Upper lobe of right lung (tissue), 1 donor: ENCODE results near the gene CAMKMT. TPM values are rescaled to one million over a fixed set of nuclear protein-coding genes. Genes with fewer than 3 reads are reported as not detected.

Source experiments
- ATAC-seq: fragments of 200-7000 bp; cut with Tn5 transposase; one replicate; pipeline ENCODE4 v1.9.1; 2020; ENCODE audit warnings: mild to moderate bottlenecking, moderate library complexity
- DNase-seq: peaks from one replicate; pipeline ENCODE4 v3.0.0-alpha.2; 2020
- H3K27ac ChIP-seq: fragments of 200-600 bp; one replicate; pipeline ENCODE4 v1.8.0; 2022
- H3K27me3 ChIP-seq: fragments of 200-600 bp; one replicate; pipeline ENCODE4 v1.8.0; 2022; ENCODE audit warnings: mild to moderate bottlenecking
- H3K36me3 ChIP-seq: fragments of 200-600 bp; one replicate; pipeline ENCODE4 v1.8.0; 2022
- H3K4me1 ChIP-seq: fragments of 200-600 bp; one replicate; pipeline ENCODE4 v1.8.0; 2022
- H3K4me3 ChIP-seq: fragments of 200-600 bp; one replicate; pipeline ENCODE4 v1.8.0; 2022; ENCODE audit warnings: mild to moderate bottlenecking
- H3K9me3 ChIP-seq: fragments of 200-600 bp; one replicate; pipeline ENCODE4 v1.8.0; 2022
- intact Hi-C: fragments of 100-400 bp; cut with DNase I; formaldehyde crosslinking; loops from one replicate; pipeline ENCODE4 v1.11.0; 2022
- total RNA-seq: library from RNA; stranded (reverse); fragmentation: NEBNext Ultra II Directional; extraction: Animal tissue kit (Norgen Biotek cat#: 25700); gene quantifications from one replicate; pipeline ENCODE4 v1.2.1, GENCODE V29; 2021
- TF ChIP-seq, protein P1 (sequence below): fragments of 200-600 bp; IDR thresholded peaks from one replicate; pipeline ENCODE4 v1.8.0; 2022; ENCODE audit warnings: antibody characterized with exemption
- donor health status: DM: no; HTN: yes; CAD: no; lungs with severe emphysema.

CAMKMT gene
- total RNA-seq, 1 donor from 2014 or later = 10.5 TPM

DNA sequence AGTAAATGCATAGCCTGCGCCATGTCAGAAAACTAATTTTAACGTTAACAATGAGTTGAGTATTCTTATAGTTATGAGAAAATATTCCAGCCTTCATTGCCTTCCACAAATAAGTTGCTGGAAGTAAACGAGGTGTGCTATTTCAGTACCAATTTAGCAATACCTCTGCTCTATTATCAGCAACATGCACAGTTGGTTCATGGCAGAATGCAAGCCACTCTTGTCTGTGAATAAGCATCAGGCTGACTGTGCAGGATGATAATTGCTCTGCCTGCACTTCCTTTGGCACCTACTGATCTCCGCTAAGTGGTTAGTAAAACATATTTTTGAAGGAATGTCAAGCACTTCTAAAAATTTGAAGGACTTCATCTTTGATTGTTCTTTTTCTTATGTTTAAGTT, 317.8 kb downstream of the CAMKMT start:
- TF ChIP-seq, protein P1, sequence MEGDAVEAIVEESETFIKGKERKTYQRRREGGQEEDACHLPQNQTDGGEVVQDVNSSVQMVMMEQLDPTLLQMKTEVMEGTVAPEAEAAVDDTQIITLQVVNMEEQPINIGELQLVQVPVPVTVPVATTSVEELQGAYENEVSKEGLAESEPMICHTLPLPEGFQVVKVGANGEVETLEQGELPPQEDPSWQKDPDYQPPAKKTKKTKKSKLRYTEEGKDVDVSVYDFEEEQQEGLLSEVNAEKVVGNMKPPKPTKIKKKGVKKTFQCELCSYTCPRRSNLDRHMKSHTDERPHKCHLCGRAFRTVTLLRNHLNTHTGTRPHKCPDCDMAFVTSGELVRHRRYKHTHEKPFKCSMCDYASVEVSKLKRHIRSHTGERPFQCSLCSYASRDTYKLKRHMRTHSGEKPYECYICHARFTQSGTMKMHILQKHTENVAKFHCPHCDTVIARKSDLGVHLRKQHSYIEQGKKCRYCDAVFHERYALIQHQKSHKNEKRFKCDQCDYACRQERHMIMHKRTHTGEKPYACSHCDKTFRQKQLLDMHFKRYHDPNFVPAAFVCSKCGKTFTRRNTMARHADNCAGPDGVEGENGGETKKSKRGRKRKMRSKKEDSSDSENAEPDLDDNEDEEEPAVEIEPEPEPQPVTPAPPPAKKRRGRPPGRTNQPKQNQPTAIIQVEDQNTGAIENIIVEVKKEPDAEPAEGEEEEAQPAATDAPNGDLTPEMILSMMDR = no peak
- no peak overlapping the region for H3K4me3 ChIP-seq
- no peak for ATAC-seq
- DNase-seq = no peak
- no peaks in the 10 kb centered on the region for H3K4me1 ChIP-seq
- H3K27ac ChIP-seq = no peak overlapping the region
- intact Hi-C loops = no loop called here
- no peaks in the 10 kb centered on the region for H3K36me3 ChIP-seq
- H3K27me3 ChIP-seq = no peaks in the 10 kb centered on the region
- H3K9me3 ChIP-seq = no peaks in the 10 kb centered on the region

DNA sequence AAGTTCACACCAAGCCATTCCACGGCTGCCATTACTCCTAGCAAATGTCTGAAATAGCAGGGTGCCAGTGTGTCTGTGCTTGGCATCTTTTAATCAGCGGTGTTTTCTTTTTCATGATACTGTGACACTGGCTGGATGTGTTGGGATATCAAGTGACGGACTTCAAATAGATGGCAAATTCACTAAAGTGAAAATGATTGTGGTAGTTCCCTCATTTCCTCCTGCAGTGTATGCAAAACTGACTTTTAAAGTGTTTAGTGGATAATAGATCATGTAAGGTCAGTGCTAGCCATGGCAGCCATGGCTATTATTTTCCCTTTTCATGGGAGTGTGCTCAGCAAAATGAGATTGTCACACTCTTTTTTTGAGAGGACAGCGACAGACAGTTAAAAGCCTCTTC, 318.2 kb downstream of the CAMKMT start:
- TF ChIP-seq, protein P1 = no peak
- Histone ChIP-seq H3K9me3 (no peaks in the 10 kb centered on the region), H3K36me3 (no peaks in the 10 kb centered on the region), H3K4me3 (no peak overlapping the region), H3K4me1 (no peaks in the 10 kb centered on the region), H3K27ac (no peak overlapping the region), H3K27me3 (no peaks in the 10 kb centered on the region)
- intact Hi-C loops = no loop called here
- ATAC-seq = no peak
- DNase-seq = no peak

DNA sequence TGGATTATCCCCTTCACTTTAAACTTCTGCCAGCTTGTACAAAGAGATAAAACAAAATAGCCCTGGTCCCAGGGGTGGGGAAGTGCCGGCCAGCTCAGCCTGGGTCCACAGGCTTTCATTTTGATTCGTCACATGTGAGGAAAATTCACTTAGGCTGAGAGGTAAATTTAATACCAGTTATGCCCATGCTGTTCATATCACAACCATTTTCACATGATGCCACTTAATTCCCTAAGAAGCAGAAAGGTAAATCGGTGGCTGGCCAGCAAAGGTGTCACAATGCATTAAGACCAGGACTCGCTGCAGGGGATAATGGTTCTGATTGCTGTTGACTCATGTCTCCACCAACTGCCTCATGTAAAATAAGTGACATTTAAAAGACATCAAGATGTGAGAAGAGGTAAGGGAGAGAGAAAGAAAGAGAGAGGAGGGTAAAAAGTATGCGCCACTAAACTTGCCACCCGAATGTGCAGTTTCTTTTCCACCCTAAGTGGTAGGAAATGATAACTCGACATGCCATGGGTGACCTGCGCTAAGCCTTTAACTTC, 318.8 kb downstream of the CAMKMT start:
- intact Hi-C loops = no loop called here
- Histone ChIP-seq H3K4me1 (no peaks in the 10 kb centered on the region), H3K27ac (no peak overlapping the region), H3K36me3 (no peaks in the 10 kb centered on the region), H3K27me3 (no peaks in the 10 kb centered on the region), H3K4me3 (no peak overlapping the region), H3K9me3 (no peaks in the 10 kb centered on the region)
- TF ChIP-seq, protein P1 = no peak
- ATAC-seq (no peak), DNase-seq (no peak)

DNA sequence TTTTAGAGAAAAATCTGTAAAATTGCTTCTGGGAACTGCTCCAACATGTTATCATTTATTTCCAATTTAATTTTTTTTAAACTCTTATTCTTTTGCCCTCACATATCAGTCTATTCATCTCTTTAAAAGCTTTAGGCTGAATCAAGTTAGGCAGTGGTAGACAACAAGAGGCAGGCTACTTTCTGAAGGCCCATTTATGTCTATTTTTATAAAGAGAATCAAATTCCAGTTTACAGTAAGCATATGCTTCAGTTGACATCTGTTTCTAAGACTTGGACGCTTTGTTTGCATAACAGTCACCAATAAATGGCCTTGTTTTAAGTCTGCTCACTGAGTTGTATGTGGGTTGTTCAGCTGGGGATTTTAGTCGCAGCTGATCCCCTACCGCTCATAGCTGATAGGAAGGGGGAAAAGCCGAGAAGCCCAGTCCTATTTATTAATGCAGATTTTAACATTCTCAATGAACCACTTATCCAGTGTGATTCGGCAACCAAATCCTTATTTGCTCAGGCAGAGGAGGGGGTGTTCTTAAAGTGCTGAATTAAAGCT, 319.3 kb downstream of the CAMKMT start:
- ATAC-seq = no peak
- TF ChIP-seq, protein P1 = no peak
- intact Hi-C loops = no loop called here
- no peak for DNase-seq
- Histone ChIP-seq H3K27ac (no peak overlapping the region), H3K4me3 (no peak overlapping the region), H3K27me3 (no peaks in the 10 kb centered on the region), H3K36me3 (no peaks in the 10 kb centered on the region), H3K9me3 (no peaks in the 10 kb centered on the region), H3K4me1 (no peaks in the 10 kb centered on the region)

DNA sequence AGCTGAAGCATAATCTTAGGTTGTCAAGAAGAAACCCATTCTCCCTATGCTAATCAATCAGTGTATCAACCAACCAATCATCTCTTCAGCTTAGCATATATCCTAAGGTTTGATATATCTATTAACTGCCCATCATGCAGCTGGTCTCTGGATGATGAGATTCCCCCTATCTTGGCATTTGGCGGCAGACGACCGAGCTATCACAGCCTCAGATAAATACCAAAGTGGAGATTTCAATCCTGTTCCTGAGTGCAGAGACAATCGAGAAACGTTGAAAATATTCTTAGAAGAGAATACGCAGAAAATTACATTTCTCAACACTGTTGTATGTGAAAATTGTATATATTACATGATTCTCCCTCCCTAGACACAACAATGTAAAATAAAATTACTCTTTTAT, 320.7 kb downstream of the CAMKMT start:
- TF ChIP-seq, protein P1 = no peak
- H3K27me3 ChIP-seq = no peaks in the 10 kb centered on the region
- no peak for DNase-seq
- H3K9me3 ChIP-seq = no peaks in the 10 kb centered on the region
- no peak overlapping the region for H3K4me3 ChIP-seq
- H3K4me1 ChIP-seq = no peaks in the 10 kb centered on the region
- intact Hi-C loops = no loop called here
- H3K27ac ChIP-seq = no peak overlapping the region
- ATAC-seq = no peak
- no peaks in the 10 kb centered on the region for H3K36me3 ChIP-seq

DNA sequence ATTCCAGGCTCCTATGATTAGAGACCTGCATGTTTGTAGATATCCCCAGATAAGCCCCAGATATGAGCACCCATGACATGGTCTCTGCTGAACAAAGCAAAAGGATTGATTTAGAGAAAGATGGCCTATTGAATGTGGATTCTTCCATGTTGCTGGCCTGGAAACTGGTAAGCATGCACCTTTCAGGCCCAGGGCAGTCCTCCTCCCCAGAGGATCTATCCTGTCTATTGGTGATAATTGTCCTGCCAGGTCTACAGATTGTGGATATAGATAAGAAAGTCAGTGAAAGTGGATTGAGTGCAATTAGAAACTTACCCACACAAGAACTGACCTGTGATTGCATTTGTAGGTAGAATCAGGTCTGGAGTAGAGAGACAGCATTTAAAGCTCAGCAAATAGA, 322.8 kb downstream of the CAMKMT start:
- no peak overlapping the region for H3K4me3 ChIP-seq
- ATAC-seq (no peak), DNase-seq (no peak)
- no peak overlapping the region for H3K27ac ChIP-seq
- no peaks in the 10 kb centered on the region for H3K9me3 ChIP-seq
- H3K4me1 ChIP-seq = no peaks in the 10 kb centered on the region
- intact Hi-C loops = no loop called here
- TF ChIP-seq, protein P1 = no peak
- H3K27me3 ChIP-seq = no peaks in the 10 kb centered on the region
- H3K36me3 ChIP-seq = no peaks in the 10 kb centered on the region
